Measurements from ENCODE around the gene FBXL7. TPM values are rescaled to one million over a fixed set of nuclear protein-coding genes. Genes with fewer than 3 reads are reported as not detected.

Gene FBXL7
- total and polyA plus RNA-seq, 9 of the 15 experiments (the other 6 are each of a cell fraction or from before 2014, with no cell fraction given) = 0.04 to 0.08 TPM; not detected in 7

DNA sequence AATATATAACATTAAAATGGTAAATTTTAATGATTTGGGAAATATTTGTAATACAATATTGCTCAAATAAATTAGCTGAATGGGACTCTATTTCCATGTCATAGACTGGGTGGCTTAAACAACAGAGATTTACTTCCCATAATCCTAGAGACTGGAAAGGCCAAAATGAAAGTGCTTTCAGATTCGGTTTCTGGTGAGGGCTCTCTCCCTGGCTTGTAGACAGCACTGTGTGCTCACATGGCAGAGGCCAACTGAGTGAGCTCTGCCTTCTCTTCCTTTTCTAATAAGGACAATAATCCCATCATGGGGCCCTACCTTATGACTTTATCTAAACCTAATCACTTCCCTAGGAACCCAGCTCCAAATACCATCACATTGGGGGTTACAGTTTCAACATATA lies 483.4 kb downstream of the FBXL7 start (continued):
- TF ChIP-seq BCLAF1 (IDR thresholded peaks at IDR 0.05; ENCODE audit: borderline replicate concordance in 1 of 2, control insufficient read depth in 1 of 2, low read depth in 2 of 2, low read length in 1 of 2) (no peak), PRDM10 (IDR thresholded peaks at IDR 0.05; ENCODE audit: partially characterized antibody) (no peak), LCOR (CRISPR knock-in tag; IDR thresholded peaks at IDR 0.05) (no peak), GATAD2A (IDR thresholded peaks at IDR 0.05) (no peak)

MicroRNA genes within 50 kb of the gene (microRNA counts, 767-probe panel; counts per million panel counts)
- microRNA hsa-miR-887 = not detected

Small RNA genes lying within 50 kb of the gene (microRNA-seq; reads per million reads assigned to microRNA genes)
- not detected for gene MIR887 (ENCODE audit: borderline microRNAs expressed)

Small RNA genes lying within 50 kb of the gene (small RNA-seq; reads per million reads assigned to genes)
- not detected for gene MIR887

Data from K562 (cell line).